GM19043 (cell line): ENCODE data around the gene ZBTB37.
A peak's percentile ranks its signal among the peaks of the same experiment; 100 is the strongest.
"Not testable (repeated sequence)": the region's sequence is repeated elsewhere in the genome, so short reads cannot be mapped to it uniquely, and the experiment has no call there.

Experiments
- ATAC-seq: cut with Tn5 transposase; IDR thresholded peaks from one replicate; pipeline ENCODE4 v1.9.1; 2021; ENCODE audit warnings: low read depth; ENCODE audit not compliant: unreplicated experiment

The ZBTB37 gene

GRCh38 chr1:173868266-173869020 is at the start of gene ZBTB37:
ZBTB37 (plus strand) TSS chr1:173868380; CDS start chr1:173870226, 1,846 bp downstream.
- ATAC-seq: peak; percentile 50

GRCh38 chr1:173818459-173818858 is 49.7 kb upstream of the ZBTB37 start:
- no peak for ATAC-seq

GRCh38 chr1:173821680-173822079 is 46.5 kb upstream of the ZBTB37 start:
- no peak for ATAC-seq

- peak; percentile 37 for ATAC-seq
Measured at GRCh38 chr1:173823781-173824314, 44.3 kb upstream of the ZBTB37 start.

- peak; percentile 81 for ATAC-seq
Measured at GRCh38 chr1:173824315-173825081, 43.7 kb upstream of the ZBTB37 start, which contains the start of the genes CENPL and DARS2. CENPL (minus strand) TSS chr1:173824883; CDS start chr1:173811299, 13,584 bp downstream. DARS2 (plus strand) TSS chr1:173824673; CDS start chr1:173825230, 557 bp downstream.

- ATAC-seq: no peak
Measured at GRCh38 chr1:173827611-173828010, 40.6 kb upstream of the ZBTB37 start.

- ATAC-seq: no peak
Measured at GRCh38 chr1:173832748-173833147, 35.4 kb upstream of the ZBTB37 start.

GRCh38 chr1:173852105-173852504 is 16.1 kb upstream of the ZBTB37 start:
- no peak for ATAC-seq

- no peak for ATAC-seq
Measured at GRCh38 chr1:173853074-173853473, 15.1 kb upstream of the ZBTB37 start.

- ATAC-seq: no peak
Measured at GRCh38 chr1:173856014-173856413, 12.2 kb upstream of the ZBTB37 start.

- no peak for ATAC-seq
Measured at GRCh38 chr1:173856903-173857302, 11.3 kb upstream of the ZBTB37 start.

- ATAC-seq: no peak
Measured at GRCh38 chr1:173857363-173857917, 10.7 kb upstream of the ZBTB37 start.

- ATAC-seq: not testable (repeated sequence)
Measured at GRCh38 chr1:173859547-173859946, 8.6 kb upstream of the ZBTB37 start.

GRCh38 chr1:173860065-173860464 is 8.1 kb upstream of the ZBTB37 start:
- no peak for ATAC-seq

GRCh38 chr1:173861731-173862145 is 6.4 kb upstream of the ZBTB37 start:
- no peak for ATAC-seq

- ATAC-seq: not testable (repeated sequence)
Measured at GRCh38 chr1:173862146-173862768, 5.9 kb upstream of the ZBTB37 start.

GRCh38 chr1:173862769-173863223 is 5.4 kb upstream of the ZBTB37 start:
- no peak for ATAC-seq

GRCh38 chr1:173863224-173864161 is 4.7 kb upstream of the ZBTB37 start:
- no peak for ATAC-seq

GRCh38 chr1:173864179-173864867 is 3.9 kb upstream of the ZBTB37 start:
- no peak for ATAC-seq
